HEK293 (cell line): ENCODE data around the gene GFM1.
A peak's percentile ranks its signal among the peaks of the same experiment; 100 is the strongest.

Experiments used
- CTCF ChIA-PET: fragments of 350-600 bp; formaldehyde crosslinking; extraction: SDS; loops from one replicate; lab custom pipeline; 2021; ENCODE audit warnings: antibody characterized with exemption; lab: Yijun Ruan, JAX
- POLR2A ChIA-PET: fragments of 300-600 bp; formaldehyde crosslinking; extraction: SDS; loops from one replicate; lab custom pipeline; 2020; ENCODE audit warnings: antibody characterized with exemption, inconsistent platforms; lab: Yijun Ruan, JAX
- H3K27ac ChIP-seq: fragments of 200-500 bp; sonication (Bioruptor generic); 2 replicates; pipeline ENCODE4 v1.5.1; 2014; ENCODE audit warnings: low read depth, low read length, control low read depth, inconsistent platforms; ENCODE audit errors: extremely low read depth
- H3K36me3 ChIP-seq, 2 experiments: fragments of 200-500 bp in 1 of 2; sonication (Bioruptor generic) in 1 of 2; 1 replicate in 1 of 2; 2 replicates in 1 of 2; pipeline ENCODE4 v1.5.1; 2014 to 2017; ENCODE audit warnings: inconsistent platforms in 2 of 2, low read length in 2 of 2; ENCODE audit not compliant: control insufficient read depth in 2 of 2, insufficient read depth in 1 of 2
- H3K4me1 ChIP-seq: fragments of 200-500 bp; sonication (Bioruptor generic); 2 replicates; pipeline ENCODE4 v1.5.1; 2014; ENCODE audit warnings: mild to moderate bottlenecking, low read length, inconsistent platforms; ENCODE audit not compliant: control insufficient read depth, insufficient read depth
- H3K4me3 ChIP-seq: 2 replicates; pipeline ENCODE4 v1.5.1; 2011; ENCODE audit warnings: low read depth, mild to moderate bottlenecking, control low read depth, low read length, moderate library complexity
- H3K9me3 ChIP-seq: fragments of 200-500 bp; sonication (Bioruptor generic); 2 replicates; pipeline ENCODE4 v1.5.1; 2014; ENCODE audit warnings: low read depth, low read length, inconsistent platforms; ENCODE audit not compliant: control insufficient read depth, insufficient read depth
- BCL11A ChIP-seq: fragments of 450-650 bp; formaldehyde crosslinking; IDR thresholded peaks from 2 replicates; pipeline ENCODE4 v1.5.1; 2016; ENCODE audit warnings: low read depth, missing biosample characterization, missing genetic modification characterization
- GLI2 ChIP-seq: fragments of 450-650 bp; formaldehyde crosslinking; IDR thresholded peaks from 2 replicates; pipeline ENCODE4; 2017; ENCODE audit warnings: missing biosample characterization, missing genetic modification characterization, low read depth, borderline replicate concordance
- HOXA7 ChIP-seq: sonication (generic); formaldehyde crosslinking; IDR thresholded peaks from 2 replicates; pipeline ENCODE4 v1.8.1; 2022; ENCODE audit warnings: missing genetic modification reagents, borderline replicate concordance
- SETDB1 ChIP-seq: IDR thresholded peaks from one replicate; pipeline ENCODE4 v1.6.1; 2017; ENCODE audit warnings: mild to moderate bottlenecking, low read length, moderate library complexity, mixed read lengths; ENCODE audit not compliant: insufficient read length
- SP2 ChIP-seq: fragments of 450-650 bp; formaldehyde crosslinking; IDR thresholded peaks from 2 replicates; pipeline ENCODE4 v1.5.1; 2016; ENCODE audit warnings: missing biosample characterization, missing genetic modification characterization
- SP7 ChIP-seq: fragments of 450-650 bp; formaldehyde crosslinking; IDR thresholded peaks from 2 replicates; pipeline ENCODE4 v1.5.1; 2016; ENCODE audit warnings: missing biosample characterization, missing genetic modification characterization
- ZEB2 ChIP-seq: fragments of 450-650 bp; formaldehyde crosslinking; IDR thresholded peaks from 2 replicates; pipeline ENCODE4 v1.5.1; 2016; ENCODE audit warnings: missing biosample characterization, missing genetic modification characterization
- ZFHX2 ChIP-seq: fragments of 450-650 bp; formaldehyde crosslinking; conservative IDR thresholded peaks from 2 replicates; pipeline ENCODE4 v1.5.1; 2016; ENCODE audit warnings: missing biosample characterization, missing genetic modification characterization
- ZNF146 ChIP-seq: fragments of 450-650 bp; formaldehyde crosslinking; IDR thresholded peaks from 2 replicates; pipeline ENCODE4 v1.5.1; 2016; ENCODE audit warnings: missing biosample characterization, missing genetic modification characterization
- ZNF394 ChIP-seq: fragments of 450-650 bp; formaldehyde crosslinking; IDR thresholded peaks from 2 replicates; pipeline ENCODE4 v1.5.1; 2016; ENCODE audit warnings: missing biosample characterization, missing genetic modification characterization, mild to moderate bottlenecking, moderate library complexity, borderline replicate concordance
- ZNF623 ChIP-seq: fragments of 450-650 bp; formaldehyde crosslinking; IDR thresholded peaks from 2 replicates; pipeline ENCODE4 v1.5.1; 2016; ENCODE audit warnings: missing biosample characterization, missing genetic modification characterization
- ZNF768 ChIP-seq: fragments of 450-650 bp; formaldehyde crosslinking; IDR thresholded peaks from 2 replicates; pipeline ENCODE4 v1.5.1; 2018; ENCODE audit warnings: missing biosample characterization, mild to moderate bottlenecking, missing genetic modification characterization
- ZSCAN16 ChIP-seq: fragments of 450-650 bp; formaldehyde crosslinking; IDR thresholded peaks from 2 replicates; pipeline ENCODE4 v1.5.1; 2016; ENCODE audit warnings: missing biosample characterization, missing genetic modification characterization
- ZSCAN23 ChIP-seq: fragments of 450-650 bp; formaldehyde crosslinking; IDR thresholded peaks from 2 replicates; pipeline ENCODE4 v1.5.1; 2016; ENCODE audit warnings: missing biosample characterization, missing genetic modification characterization
- ZSCAN30 ChIP-seq: fragments of 450-650 bp; IDR thresholded peaks from 2 replicates; pipeline ENCODE4 v1.5.1; 2018; ENCODE audit warnings: missing biosample characterization, mild to moderate bottlenecking, missing genetic modification characterization, moderate library complexity
- TF ChIP-seq, protein P1 (sequence below): fragments of 450-650 bp; formaldehyde crosslinking; conservative IDR thresholded peaks from 2 replicates; pipeline ENCODE4 v1.5.1; 2016; ENCODE audit warnings: low read depth, missing biosample characterization, missing genetic modification characterization
- TF ChIP-seq, protein P2 (sequence below): fragments of 450-650 bp; formaldehyde crosslinking; IDR thresholded peaks from 2 replicates; pipeline ENCODE4 v1.5.1; 2016; ENCODE audit warnings: missing biosample characterization, missing genetic modification characterization
- TF ChIP-seq, protein P3 (sequence below): fragments of 450-650 bp; formaldehyde crosslinking; IDR thresholded peaks from 2 replicates; pipeline ENCODE4 v1.5.1; 2016; ENCODE audit warnings: missing biosample characterization, missing genetic modification characterization
- TF ChIP-seq, protein P4 (sequence below): fragments of 450-650 bp; formaldehyde crosslinking; IDR thresholded peaks from 2 replicates; pipeline ENCODE4 v1.5.1; 2016; ENCODE audit warnings: missing biosample characterization, missing genetic modification characterization, borderline replicate concordance
- TF ChIP-seq, protein P5 (sequence below): fragments of 450-650 bp; formaldehyde crosslinking; IDR thresholded peaks from 2 replicates; pipeline ENCODE4 v1.5.1; 2016; ENCODE audit warnings: missing biosample characterization, missing genetic modification characterization

The GFM1 gene

DNA sequence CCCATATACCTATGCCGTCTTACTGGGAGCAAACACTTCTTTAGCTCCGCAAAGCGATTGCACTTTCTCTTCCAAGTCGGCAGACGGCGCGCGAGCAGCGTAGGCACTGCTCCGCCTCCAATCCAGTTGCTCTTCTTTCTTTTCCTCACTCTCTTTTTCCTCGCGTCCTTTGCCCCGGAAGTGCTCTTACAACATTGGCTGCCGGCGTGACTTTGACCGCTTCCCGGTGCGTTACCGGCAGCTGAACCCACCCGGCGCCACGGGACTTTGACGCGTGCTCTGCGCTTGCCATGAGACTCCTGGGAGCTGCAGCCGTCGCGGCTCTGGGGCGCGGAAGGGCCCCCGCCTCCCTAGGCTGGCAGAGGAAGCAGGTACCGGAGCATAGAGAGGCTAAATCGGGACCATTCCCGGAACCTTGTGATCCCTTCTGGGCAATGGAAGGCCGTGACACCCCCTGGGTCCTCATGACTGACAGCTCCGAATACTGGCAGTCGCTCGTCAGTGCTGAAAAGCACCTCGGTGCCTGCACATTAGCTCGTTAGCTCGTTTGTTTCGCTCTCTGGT, at the start of gene GFM1 (continued):
- TF ChIP-seq, protein P1, sequence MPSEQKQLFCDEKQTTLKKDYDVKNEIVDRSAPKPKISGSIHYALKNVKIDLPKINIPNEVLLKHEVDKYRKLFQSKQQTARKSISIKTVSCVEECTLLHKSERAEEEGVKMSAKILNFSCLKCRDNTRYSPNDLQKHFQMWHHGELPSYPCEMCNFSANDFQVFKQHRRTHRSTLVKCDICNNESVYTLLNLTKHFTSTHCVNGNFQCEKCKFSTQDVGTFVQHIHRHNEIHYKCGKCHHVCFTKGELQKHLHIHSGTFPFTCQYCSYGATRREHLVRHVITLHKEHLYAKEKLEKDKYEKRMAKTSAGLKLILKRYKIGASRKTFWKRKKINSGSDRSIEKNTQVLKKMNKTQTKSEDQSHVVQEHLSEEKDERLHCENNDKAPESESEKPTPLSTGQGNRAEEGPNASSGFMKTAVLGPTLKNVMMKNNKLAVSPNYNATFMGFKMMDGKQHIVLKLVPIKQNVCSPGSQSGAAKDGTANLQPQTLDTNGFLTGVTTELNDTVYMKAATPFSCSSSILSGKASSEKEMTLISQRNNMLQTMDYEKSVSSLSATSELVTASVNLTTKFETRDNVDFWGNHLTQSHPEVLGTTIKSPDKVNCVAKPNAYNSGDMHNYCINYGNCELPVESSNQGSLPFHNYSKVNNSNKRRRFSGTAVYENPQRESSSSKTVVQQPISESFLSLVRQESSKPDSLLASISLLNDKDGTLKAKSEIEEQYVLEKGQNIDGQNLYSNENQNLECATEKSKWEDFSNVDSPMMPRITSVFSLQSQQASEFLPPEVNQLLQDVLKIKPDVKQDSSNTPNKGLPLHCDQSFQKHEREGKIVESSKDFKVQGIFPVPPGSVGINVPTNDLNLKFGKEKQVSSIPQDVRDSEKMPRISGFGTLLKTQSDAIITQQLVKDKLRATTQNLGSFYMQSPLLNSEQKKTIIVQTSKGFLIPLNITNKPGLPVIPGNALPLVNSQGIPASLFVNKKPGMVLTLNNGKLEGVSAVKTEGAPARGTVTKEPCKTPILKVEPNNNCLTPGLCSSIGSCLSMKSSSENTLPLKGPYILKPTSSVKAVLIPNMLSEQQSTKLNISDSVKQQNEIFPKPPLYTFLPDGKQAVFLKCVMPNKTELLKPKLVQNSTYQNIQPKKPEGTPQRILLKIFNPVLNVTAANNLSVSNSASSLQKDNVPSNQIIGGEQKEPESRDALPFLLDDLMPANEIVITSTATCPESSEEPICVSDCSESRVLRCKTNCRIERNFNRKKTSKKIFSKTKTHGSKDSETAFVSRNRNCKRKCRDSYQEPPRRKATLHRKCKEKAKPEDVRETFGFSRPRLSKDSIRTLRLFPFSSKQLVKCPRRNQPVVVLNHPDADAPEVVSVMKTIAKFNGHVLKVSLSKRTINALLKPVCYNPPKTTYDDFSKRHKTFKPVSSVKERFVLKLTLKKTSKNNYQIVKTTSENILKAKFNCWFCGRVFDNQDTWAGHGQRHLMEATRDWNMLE (tag by site-specific recombination): peak; percentile 99
- peak; percentile 86 for TF ChIP-seq SP2 (tag by site-specific recombination)
- peak; percentile 95 for TF ChIP-seq ZSCAN30
- peak; percentile 73; the same call in 1 of the 2 replicates for TF ChIP-seq ZNF394 (tag by site-specific recombination)
- TF ChIP-seq ZFHX2: 0 out of 2 replicates have a peak, but pooled peaks have one; percentile 40
- TF ChIP-seq, protein P2, sequence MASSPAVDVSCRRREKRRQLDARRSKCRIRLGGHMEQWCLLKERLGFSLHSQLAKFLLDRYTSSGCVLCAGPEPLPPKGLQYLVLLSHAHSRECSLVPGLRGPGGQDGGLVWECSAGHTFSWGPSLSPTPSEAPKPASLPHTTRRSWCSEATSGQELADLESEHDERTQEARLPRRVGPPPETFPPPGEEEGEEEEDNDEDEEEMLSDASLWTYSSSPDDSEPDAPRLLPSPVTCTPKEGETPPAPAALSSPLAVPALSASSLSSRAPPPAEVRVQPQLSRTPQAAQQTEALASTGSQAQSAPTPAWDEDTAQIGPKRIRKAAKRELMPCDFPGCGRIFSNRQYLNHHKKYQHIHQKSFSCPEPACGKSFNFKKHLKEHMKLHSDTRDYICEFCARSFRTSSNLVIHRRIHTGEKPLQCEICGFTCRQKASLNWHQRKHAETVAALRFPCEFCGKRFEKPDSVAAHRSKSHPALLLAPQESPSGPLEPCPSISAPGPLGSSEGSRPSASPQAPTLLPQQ (tag by site-specific recombination): peak; percentile 64; the same call in 1 of the 2 replicates
- TF ChIP-seq ZSCAN16 (tag by site-specific recombination): peak; percentile 97
- TF ChIP-seq ZEB2 (tag by site-specific recombination): peak; percentile 82
- TF ChIP-seq SP7 (tag by site-specific recombination): peak; percentile 80

DNA sequence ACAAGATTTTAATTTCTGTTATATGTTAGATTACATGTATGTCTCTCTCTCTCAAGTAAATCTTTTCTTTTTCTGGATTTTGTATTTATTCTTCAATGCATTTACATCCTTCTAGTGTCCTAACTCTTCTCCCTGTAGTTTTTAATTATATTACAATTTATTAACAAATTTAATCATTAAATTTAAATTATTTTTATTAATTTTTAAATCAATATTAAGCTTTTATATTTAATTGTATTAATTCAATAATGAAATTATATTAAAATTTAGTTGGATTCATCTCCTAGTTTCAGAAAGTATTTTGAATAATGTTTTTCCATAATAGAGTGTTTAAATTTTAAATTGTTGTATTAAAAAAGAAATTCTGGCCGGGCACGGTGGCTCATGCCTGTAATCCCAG, 43.5 kb upstream of the GFM1 start:
- H3K4me3 ChIP-seq: no peak overlapping the region
- CTCF ChIA-PET: interaction anchor here (0.7 kb wide), 1 partner anchor 42 kb away, joined by 3 read pairs; no protein-coding TSS in a partner anchor
- TF ChIP-seq ZNF623: no peak
- TF ChIP-seq SETDB1: no peak
- no peak for TF ChIP-seq BCL11A (tag by site-specific recombination)
- TF ChIP-seq ZNF768 (tag by site-specific recombination): no peak
- TF ChIP-seq, protein P3, sequence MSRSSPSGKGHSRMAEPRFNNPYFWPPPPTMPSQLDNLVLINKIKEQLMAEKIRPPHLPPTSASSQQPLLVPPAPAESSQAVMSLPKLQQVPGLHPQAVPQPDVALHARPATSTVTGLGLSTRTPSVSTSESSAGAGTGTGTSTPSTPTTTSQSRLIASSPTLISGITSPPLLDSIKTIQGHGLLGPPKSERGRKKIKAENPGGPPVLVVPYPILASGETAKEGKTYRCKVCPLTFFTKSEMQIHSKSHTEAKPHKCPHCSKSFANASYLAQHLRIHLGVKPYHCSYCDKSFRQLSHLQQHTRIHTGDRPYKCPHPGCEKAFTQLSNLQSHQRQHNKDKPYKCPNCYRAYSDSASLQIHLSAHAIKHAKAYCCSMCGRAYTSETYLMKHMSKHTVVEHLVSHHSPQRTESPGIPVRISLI (tag by site-specific recombination): no peak
- TF ChIP-seq GLI2 (tag by site-specific recombination): no peak
- TF ChIP-seq, protein P4, sequence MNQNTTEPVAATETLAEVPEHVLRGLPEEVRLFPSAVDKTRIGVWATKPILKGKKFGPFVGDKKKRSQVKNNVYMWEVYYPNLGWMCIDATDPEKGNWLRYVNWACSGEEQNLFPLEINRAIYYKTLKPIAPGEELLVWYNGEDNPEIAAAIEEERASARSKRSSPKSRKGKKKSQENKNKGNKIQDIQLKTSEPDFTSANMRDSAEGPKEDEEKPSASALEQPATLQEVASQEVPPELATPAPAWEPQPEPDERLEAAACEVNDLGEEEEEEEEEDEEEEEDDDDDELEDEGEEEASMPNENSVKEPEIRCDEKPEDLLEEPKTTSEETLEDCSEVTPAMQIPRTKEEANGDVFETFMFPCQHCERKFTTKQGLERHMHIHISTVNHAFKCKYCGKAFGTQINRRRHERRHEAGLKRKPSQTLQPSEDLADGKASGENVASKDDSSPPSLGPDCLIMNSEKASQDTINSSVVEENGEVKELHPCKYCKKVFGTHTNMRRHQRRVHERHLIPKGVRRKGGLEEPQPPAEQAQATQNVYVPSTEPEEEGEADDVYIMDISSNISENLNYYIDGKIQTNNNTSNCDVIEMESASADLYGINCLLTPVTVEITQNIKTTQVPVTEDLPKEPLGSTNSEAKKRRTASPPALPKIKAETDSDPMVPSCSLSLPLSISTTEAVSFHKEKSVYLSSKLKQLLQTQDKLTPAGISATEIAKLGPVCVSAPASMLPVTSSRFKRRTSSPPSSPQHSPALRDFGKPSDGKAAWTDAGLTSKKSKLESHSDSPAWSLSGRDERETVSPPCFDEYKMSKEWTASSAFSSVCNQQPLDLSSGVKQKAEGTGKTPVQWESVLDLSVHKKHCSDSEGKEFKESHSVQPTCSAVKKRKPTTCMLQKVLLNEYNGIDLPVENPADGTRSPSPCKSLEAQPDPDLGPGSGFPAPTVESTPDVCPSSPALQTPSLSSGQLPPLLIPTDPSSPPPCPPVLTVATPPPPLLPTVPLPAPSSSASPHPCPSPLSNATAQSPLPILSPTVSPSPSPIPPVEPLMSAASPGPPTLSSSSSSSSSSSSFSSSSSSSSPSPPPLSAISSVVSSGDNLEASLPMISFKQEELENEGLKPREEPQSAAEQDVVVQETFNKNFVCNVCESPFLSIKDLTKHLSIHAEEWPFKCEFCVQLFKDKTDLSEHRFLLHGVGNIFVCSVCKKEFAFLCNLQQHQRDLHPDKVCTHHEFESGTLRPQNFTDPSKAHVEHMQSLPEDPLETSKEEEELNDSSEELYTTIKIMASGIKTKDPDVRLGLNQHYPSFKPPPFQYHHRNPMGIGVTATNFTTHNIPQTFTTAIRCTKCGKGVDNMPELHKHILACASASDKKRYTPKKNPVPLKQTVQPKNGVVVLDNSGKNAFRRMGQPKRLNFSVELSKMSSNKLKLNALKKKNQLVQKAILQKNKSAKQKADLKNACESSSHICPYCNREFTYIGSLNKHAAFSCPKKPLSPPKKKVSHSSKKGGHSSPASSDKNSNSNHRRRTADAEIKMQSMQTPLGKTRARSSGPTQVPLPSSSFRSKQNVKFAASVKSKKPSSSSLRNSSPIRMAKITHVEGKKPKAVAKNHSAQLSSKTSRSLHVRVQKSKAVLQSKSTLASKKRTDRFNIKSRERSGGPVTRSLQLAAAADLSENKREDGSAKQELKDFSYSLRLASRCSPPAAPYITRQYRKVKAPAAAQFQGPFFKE: no peak
- no peak for TF ChIP-seq ZNF146 (tag by site-specific recombination)
- no peak for TF ChIP-seq HOXA7
- no peak for TF ChIP-seq ZSCAN23 (tag by site-specific recombination)
- TF ChIP-seq, protein P5, sequence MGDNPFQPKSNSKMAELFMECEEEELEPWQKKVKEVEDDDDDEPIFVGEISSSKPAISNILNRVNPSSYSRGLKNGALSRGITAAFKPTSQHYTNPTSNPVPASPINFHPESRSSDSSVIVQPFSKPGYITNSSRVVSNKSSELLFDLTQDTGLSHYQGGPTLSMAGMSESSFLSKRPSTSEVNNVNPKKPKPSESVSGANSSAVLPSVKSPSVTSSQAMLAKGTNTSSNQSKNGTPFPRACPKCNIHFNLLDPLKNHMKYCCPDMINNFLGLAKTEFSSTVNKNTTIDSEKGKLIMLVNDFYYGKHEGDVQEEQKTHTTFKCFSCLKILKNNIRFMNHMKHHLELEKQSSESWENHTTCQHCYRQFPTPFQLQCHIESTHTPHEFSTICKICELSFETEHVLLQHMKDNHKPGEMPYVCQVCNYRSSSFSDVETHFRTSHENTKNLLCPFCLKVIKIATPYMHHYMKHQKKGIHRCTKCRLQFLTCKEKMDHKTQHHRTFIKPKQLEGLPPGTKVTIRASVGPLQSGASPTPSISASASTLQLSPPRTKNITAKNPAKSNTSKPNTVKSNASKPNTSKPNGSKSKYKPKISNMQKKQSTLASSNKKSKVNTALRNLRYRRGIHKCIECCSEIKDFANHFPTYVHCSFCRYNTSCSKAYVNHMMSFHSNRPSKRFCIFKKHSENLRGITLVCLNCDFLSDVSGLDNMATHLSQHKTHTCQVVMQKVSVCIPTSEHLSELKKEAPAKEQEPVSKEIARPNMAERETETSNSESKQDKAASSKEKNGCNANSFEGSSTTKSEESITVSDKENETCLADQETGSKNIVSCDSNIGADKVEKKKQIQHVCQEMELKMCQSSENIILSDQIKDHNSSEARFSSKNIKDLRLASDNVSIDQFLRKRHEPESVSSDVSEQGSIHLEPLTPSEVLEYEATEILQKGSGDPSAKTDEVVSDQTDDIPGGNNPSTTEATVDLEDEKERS (tag by site-specific recombination): no peak

More for the DNA sequence above, 43.5 kb upstream of the GFM1 start:
- H3K9me3 ChIP-seq: no peaks in the 10 kb centered on the region
- POLR2A ChIA-PET: no interaction called here
- H3K27ac ChIP-seq: no peak overlapping the region
- no peaks in the 10 kb centered on the region for H3K4me1 ChIP-seq
- peaks cover 0 to 13% of the 10 kb centered on the region in 2 experiments; a peak in 1 of 3 replicates for H3K36me3 ChIP-seq
